A673 (cell line): Measurements from ENCODE around the gene GSTO2.

Experiments
- CTCF ChIP-seq: fragments of 300-800, 200-600 bp; sonication (generic); conservative IDR thresholded peaks from 2 replicates; pipeline ENCODE4 v1.5.1; 2017; ENCODE audit warnings: low read depth, mild to moderate bottlenecking, antibody characterized with exemption, low read length, moderate library complexity, mixed read lengths
- EZH2 ChIP-seq: fragments of 200-600 bp; sonication (generic); IDR thresholded peaks from 2 replicates; pipeline ENCODE4 v1.6.1; 2017; ENCODE audit warnings: borderline replicate concordance, low read depth, mild to moderate bottlenecking, mixed read lengths, antibody characterized with exemption, low read length; ENCODE audit not compliant: poor library complexity, severe bottlenecking

- TF ChIP-seq CTCF (no peak), EZH2 (no peak)
These were observed 58.1 kb downstream of the GSTO2 start for GRCh38 chr10:104326991-104327610.
